GM18508 (cell line): Measurements from ENCODE around the gene CERS4.
"Not testable (repeated sequence)": the region's sequence is repeated elsewhere in the genome, so short reads cannot be mapped to it uniquely, and the experiment has no call there.

Experiments
- ATAC-seq: cut with Tn5 transposase; IDR thresholded peaks from one replicate; pipeline ENCODE4 v1.9.1; 2021; ENCODE audit warnings: moderate number of reproducible peaks; ENCODE audit not compliant: insufficient read depth, unreplicated experiment

Gene CERS4

GRCh38 chr19:8259142-8259921, 50.2 kb downstream of the CERS4 start:
- no peak for ATAC-seq

GRCh38 chr19:8259922-8260247, 50.7 kb downstream of the CERS4 start:
- no peak for ATAC-seq

DNA sequence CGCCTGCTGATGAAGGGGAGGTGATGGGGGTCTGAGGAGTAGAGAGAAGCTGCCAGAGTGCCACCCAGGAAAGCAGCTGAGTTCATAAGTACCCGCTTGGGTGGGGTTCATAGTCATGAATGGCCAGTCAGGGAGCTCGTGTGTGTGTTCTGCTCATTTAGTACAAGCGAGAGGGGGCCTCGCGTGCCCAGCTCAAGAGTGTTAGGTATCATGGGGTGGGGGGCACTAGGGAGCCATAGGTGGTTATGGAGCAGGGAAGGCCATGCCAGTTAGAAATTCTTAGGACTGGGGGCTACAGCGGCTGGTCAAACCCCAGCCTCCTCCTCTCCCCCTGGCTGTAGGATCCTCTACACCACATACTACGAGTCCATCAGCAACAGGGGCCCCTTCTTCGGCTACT, 52.2 kb downstream of the CERS4 start:
- ATAC-seq: no peak

- no peak for ATAC-seq
These were observed 52.7 kb downstream of the CERS4 start for GRCh38 chr19:8261881-8262280.

- no peak for ATAC-seq
These were observed 53.3 kb downstream of the CERS4 start for GRCh38 chr19:8262431-8262830.

- not testable (repeated sequence) for ATAC-seq
These were observed 55.1 kb downstream of the CERS4 start for GRCh38 chr19:8264248-8264647.

- ATAC-seq: no peak
These were observed 56.7 kb downstream of the CERS4 start for GRCh38 chr19:8265872-8266271.

DNA sequence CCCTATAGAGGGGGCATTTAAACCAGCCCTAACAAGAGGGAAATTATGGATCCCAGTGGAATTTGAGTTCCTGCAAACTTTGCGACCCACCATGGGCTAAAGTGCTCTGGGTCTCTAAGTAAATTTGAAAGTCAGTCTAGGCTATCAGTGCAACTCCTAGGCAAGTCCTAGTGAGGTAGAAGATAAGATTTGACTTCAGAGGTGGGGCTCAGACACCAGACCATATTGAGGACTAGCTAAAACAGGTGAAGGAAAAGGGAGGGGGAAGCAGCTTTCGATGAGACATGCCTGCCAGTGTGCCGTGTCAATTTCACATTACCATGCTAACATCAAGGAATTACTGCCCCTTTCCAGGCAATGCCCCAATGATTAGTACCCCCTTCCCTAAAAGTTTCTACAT, 60.6 kb downstream of the CERS4 start:
- no peak for ATAC-seq

DNA sequence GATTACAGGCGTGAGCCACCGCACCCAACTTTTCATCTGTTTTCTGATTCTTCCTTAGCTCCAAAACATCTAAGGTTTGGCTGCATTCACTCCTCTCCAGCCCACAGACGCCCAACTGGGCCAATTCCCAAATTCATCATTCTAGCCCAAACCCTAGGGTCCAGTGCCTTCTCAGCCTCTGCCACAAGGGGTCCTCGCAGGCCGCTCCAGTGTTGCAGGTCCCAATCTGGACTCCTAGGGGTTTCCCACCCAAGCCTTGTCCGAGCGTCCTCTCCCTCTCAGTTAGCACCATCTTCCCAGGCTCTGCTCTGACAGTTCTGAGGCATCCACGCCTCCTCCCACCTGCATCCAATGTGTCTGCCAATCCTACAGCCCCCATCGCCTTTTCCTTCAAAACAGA, 67.3 kb downstream of the CERS4 start:
- not testable (repeated sequence) for ATAC-seq

- not testable (repeated sequence) for ATAC-seq
These were observed 82.2 kb downstream of the CERS4 start for GRCh38 chr19:8291337-8291736.

DNA sequence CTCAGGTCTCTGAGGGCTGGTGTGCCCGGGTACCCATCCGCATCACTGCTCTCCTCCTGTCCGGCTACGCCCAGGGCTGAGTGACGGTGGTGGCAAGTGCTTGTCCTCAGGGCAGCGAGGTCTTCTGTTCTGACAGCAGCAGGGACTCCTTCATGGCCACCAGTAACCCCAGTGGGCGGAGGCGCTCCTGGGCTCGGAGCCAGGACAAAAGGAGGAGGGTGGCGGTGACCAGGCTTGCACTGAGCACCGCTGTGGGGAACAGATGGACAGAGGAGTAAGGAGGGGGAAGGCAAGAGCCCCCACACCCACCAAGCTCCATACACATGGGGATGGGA, 93.2 kb downstream of the CERS4 start:
- no peak for ATAC-seq

DNA sequence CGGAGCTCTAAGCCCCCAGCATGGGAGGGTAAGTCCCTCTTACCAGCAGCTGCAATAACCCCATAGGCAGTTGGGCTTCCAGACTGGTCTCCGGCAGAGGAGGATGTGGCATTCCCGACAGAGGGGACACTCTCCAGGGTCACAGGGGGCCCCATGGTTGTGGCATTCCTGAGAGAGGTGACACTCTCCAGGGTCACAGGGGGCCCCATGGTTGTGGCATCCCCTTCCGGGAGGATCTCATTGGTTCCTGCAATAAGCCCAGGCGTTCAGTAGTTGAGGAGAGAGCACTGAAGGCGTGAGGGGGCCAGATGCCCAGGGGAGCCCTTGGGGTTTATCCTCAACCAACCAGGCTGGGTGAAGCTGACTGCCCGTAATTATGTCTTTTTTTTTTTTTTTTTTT, 93.6 kb downstream of the CERS4 start:
- no peak for ATAC-seq

DNA sequence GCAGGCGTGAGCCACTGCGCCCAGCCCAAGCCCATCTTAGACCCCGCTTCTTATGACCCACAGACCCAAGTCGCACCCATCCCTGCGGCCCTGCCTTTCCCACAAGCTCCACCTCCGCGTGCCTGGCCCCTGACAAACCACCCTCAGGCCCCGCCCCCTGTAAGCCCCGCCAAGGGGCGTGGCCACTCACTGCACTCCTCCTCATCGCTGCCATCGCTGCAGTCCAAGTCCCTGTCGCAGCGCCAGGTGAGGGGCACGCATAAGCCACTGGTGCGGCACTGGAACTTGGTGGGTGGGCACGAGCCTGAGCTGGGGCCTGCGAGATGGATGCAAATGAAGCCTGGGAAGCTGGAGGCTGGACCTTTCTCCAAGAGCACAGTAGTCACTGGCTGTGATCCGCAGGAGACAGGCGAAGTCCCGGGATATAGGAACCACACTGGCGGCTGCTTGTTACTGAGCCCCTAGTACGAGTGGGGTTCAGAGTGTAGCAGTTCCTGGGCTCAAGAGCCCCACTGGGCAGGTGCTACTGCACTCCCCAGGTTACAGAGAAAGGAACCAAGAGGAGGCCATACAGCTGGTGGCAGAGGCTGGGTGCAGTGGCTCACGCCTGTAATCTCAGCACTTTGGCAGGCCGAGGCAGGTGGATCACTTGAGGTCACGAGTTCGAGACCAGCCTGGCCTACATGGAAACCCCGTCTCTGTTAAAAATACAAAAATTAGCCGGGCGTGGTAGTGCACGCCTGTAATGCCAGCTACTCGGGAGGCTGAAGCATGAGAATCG, 95.9 kb downstream of the CERS4 start:
- no peak for ATAC-seq

DNA sequence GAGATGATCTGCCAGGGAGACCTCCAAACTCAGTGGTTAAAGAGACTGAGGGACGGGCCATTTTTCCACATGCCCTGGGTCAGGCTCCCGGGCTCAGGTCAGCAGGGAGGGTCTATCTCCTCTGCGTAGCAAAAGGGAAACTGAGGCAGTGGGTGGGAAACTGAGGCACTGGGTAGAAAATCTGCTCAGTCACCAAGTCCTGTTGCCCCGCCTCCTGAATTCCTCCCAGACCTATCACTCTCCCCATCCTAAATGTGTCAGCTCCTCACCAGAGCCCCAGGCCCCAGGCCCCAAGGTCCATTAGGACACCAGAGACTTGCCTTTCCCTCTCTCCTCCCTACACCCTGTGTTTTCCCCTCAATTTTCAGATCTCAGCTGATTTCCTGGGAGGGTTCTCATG, 96.6 kb downstream of the CERS4 start:
- no peak for ATAC-seq

DNA sequence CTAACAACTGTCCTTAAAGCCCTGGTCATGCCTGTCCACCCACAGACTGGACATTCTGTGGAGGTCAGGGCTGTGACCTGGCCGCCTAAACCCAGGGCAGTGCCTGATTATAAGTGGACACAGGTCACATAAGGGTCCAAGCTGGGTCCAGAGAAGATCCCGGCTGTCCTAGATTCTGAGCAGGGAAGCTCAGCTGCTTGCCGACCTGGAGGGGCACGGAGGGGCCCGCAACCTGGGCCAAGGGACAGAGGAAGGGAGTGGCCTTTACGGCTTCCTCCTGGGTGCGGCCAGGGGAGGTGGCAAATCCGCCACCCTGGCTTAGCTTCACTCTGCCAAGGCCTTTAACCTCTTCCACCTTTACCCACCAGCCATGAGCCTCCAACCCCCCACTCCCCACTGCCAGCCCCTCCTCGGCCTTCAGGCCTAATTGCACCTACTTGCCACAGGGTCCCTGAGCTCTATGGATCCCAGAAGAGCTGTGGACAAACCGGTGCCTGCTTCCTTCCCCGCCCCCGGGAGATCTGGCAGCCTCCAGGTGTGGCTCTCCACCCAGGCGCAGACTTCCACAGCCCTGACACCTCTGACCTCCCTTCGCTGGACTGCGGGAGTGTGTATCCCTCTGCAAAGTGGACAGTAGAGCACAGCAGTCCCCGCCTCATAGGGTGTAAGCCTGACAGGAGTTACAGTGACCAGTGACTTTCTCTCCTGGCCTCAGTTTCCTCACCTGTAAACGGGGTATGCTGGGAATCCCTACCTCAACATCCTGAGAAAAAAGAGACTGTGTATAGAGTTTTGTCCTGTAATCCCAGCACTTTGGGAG, 97.3 kb downstream of the CERS4 start:
- ATAC-seq: no peak

DNA sequence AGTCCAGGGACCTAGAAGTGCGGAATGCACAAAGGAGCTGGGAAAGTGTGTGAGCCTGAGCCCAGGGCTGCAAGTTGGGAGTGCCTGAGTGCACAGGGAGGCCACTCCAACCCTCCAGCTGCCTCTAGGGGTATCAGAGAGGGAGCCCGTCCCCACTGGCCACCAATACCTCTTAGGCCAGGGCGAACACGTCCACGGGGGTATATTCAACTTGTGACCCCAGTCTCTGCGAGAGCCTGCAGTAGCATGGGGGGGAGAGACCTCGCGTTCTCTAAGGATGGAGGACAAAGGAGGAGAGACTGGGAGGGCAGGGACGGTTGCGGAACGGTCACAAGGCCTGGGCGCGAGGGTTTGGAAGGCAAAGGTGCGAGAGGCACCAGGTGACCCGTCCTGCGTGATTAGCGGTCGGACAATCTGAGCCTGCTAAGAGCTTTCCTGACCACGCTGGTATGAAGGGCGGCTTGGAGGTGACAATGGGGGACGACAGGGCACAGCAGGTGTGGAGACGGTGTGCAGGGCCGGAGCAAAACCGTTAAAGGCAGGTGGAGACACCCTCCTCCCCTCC, 98.3 kb downstream of the CERS4 start:
- no peak for ATAC-seq

DNA sequence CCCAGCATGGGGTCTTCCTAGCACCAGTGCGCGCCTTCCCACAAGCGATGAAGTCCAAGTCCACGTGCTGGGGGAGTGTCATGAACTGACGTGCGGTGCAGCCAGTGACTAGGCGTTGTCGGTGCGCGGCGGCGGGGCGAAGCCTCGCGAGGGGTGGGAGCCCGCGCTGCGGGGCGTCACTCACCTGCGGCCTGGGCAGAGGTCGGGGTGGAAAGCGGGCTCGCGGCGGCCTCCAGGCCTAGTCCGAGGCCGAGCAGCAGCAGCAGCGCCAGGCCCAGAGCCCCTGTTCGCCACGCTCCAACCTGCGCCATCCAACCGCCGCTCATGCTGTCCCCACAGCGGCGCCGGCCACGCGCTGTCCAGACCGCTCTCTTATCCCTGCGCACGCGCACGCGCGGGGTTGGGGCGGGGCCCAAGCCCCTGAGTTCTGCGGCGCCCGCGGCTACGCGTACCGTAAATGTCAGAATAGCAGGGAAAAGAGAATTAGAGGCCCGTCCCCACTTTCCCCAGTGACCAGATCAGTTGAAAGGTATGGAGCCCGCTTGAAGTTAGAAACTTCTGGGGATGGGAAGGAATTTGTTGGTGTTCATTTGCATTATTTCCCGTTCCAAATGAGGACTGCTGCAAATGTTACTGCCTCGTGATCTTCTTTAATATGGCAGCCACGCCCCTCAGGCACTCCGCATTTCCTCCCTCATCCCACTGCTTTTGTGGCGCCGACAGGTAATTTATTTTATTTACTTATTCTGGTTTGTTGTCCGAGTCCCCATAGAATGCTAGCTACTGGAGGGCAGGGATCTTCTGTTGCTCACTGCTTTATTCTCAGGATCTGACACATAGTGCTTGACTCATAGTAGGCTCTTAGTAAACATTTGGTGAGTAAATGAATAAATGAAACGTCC, 99.0 kb downstream of the CERS4 start, which contains the start of gene CD320:
Gene CD320, minus strand, starts transcription at position 394 of the 902 bp plus-strand sequence. Its CDS starts 68 bp downstream, at position 326.
- no peak for ATAC-seq

DNA sequence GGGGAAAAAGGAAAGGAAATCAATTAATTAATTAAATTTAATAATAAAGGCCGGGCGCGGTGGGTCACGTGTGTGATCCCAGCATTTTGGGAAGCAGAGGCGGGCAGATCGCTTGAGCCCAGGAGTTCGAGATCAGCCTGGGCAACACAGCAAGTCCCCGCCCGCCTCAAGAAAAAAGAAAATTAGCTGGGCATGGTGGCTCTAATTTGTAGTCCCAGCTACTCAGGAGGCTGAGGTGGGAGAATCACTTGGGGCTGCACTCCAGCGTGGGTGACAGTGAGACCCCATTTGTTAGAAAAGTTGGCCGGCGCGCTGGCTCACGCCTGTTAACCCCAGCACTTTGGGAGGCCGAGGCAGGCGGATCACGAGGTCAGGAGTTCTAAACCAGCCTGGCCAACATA, 99.7 kb downstream of the CERS4 start:
- no peak for ATAC-seq

DNA sequence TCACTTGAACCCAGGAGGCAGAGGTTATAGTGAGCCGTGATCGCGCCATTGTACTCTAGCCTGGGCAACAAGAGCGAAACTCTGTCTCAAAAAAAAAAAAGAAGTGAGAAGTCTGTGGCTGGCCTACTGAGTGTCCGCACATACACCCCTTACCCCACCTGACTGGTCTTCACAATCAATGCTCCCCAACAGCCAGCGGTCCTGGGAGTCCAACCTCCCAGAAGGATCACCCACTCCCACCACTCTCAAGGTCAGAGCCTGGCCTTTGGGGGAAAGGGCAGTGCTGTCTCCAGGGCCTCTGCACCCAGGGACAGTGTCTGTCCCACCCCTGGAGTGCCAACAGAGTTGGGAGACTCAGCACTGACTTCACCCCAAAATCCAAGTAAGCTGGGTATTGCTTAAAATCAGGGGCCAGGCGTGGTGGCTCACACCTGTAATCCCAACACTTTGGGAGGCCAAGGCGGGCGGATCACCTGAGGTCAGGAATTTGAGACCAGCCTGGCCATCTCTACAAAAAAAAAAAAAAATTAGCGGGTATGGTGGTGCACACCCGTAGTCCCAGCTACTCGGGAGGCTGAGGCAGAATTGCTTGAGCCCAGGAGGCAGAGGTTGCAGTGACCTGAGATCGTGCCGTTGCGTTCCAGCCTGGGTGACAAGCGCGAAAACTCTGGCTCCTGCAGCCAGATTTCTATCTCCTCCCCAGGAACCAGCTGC, 101.3 kb downstream of the CERS4 start:
- no peak for ATAC-seq
